Measurements from ENCODE around the gene NPDC1. TPM values are rescaled to one million over a fixed set of nuclear protein-coding genes. Genes with fewer than 3 reads are reported as not detected.

Gene NPDC1
- total RNA-seq, 1 donor from 2014 or later, result 47.7 TPM

GRCh38 chr9:137000177-137000930 is 45.6 kb downstream of the NPDC1 start:
- DNase-seq (ENCODE audit: low read depth), result no peak
- TF ChIP-seq CTCF (conservative IDR thresholded peaks at IDR 0.05; ENCODE audit: low read depth, low read length), result no peak

GRCh38 chr9:136997830-136998234 is 48.1 kb downstream of the NPDC1 start:
- no peak for DNase-seq (ENCODE audit: low read depth)
- no peak overlapping the region for H3K4me3 ChIP-seq (ENCODE audit: low read depth, low read length)
- peak; percentile 14 for TF ChIP-seq CTCF (conservative IDR thresholded peaks at IDR 0.05; ENCODE audit: low read depth, low read length)

More at GRCh38 chr9:137000177-137000930, 45.6 kb downstream of the NPDC1 start:
- H3K4me3 ChIP-seq (ENCODE audit: low read depth, low read length), result no peak overlapping the region

- DNase-seq (ENCODE audit: low read depth), result no peak
- no peak for TF ChIP-seq CTCF (conservative IDR thresholded peaks at IDR 0.05; ENCODE audit: low read depth, low read length)
- no peak overlapping the region for H3K4me3 ChIP-seq (ENCODE audit: low read depth, low read length)
Observed at GRCh38 chr9:136997371-136997770, 48.6 kb downstream of the NPDC1 start.

GRCh38 chr9:136996361-136997292 is 49.4 kb downstream of the NPDC1 start, which contains the start of gene CLIC3:
TSS of gene CLIC3 (minus strand) at chr9:136996568. CDS start at chr9:136996543, 25 bp downstream.
- H3K4me3 ChIP-seq (ENCODE audit: low read depth, low read length), result peak within 1 kb of the TSS; percentile 36
- no peak for DNase-seq (ENCODE audit: low read depth)

GRCh38 chr9:136995772-136996311 is 50.1 kb downstream of the NPDC1 start:
- DNase-seq (ENCODE audit: low read depth), result no peak
- no peak for TF ChIP-seq CTCF (conservative IDR thresholded peaks at IDR 0.05; ENCODE audit: low read depth, low read length)
- H3K4me3 ChIP-seq (ENCODE audit: low read depth, low read length), result no peak overlapping the region

More at GRCh38 chr9:136996361-136997292, 49.4 kb downstream of the NPDC1 start, which contains the start of gene CLIC3:
- TF ChIP-seq CTCF (conservative IDR thresholded peaks at IDR 0.05; ENCODE audit: low read depth, low read length), result no peak

- no peak for TF ChIP-seq CTCF (conservative IDR thresholded peaks at IDR 0.05; ENCODE audit: low read depth, low read length)
- H3K4me3 ChIP-seq (ENCODE audit: low read depth, low read length), result no peak overlapping the region
- no peak for DNase-seq (ENCODE audit: low read depth)
Observed at GRCh38 chr9:136995362-136995761, 50.6 kb downstream of the NPDC1 start.
